ENCODE data around the gene DYRK1A. TPM values are rescaled to one million over a fixed set of nuclear protein-coding genes. Genes with fewer than 3 reads are reported as not detected.
"Not testable (repeated sequence)": the region's sequence is repeated elsewhere in the genome, so short reads cannot be mapped to it uniquely, and the experiment has no call there.

Gene DYRK1A
- total and polyA plus RNA-seq, 11 donors = 24.5 to 96.6 (median 69.0) TPM

GRCh38 chr21:37521658-37522057 is 155.1 kb downstream of the DYRK1A start:
- no peak for TF ChIP-seq CTCF (IDR thresholded peaks at IDR 0.05)
- no peak for TF ChIP-seq POLR2A (IDR thresholded peaks at IDR 0.05)
- H3K27ac ChIP-seq = no peak overlapping the region
- peaks cover 0 to 13% (median 4%) of the 10 kb centered on the region in 9 donors for H3K36me3 ChIP-seq
- WGBS, 4 donors = 76 to 80% (median 78%) methylated on average over 7 of the region's 7 CpGs
- intact Hi-C loops (cut with DNase I) = no loop called here
- no peaks in the 10 kb centered on the region for H3K9me3 ChIP-seq
- H3K4me1 ChIP-seq = peaks cover 0 to 17% (median 0%) of the 10 kb centered on the region in 12 donors
- H3K4me3 ChIP-seq = no peak overlapping the region
- DNase-seq (no peak), ATAC-seq (no peak)
- no peaks in the 10 kb centered on the region for H3K27me3 ChIP-seq

GRCh38 chr21:37522641-37523295 is 156.2 kb downstream of the DYRK1A start:
- intact Hi-C loops (cut with DNase I) = no loop called here
- 86 to 94% (median 88%) methylated on average over 10 of the region's 10 CpGs for WGBS, 4 donors
- H3K36me3 ChIP-seq = peaks cover 0 to 3% (median 0%) of the 10 kb centered on the region in 9 donors
- H3K4me1 ChIP-seq = peaks cover 0 to 17% (median 0%) of the 10 kb centered on the region in 12 donors
- H3K4me3 ChIP-seq = no peak overlapping the region
- no peak overlapping the region for H3K27ac ChIP-seq
- DNase-seq (no peak), ATAC-seq (no peak)
- H3K27me3 ChIP-seq = no peaks in the 10 kb centered on the region
- TF ChIP-seq CTCF (IDR thresholded peaks at IDR 0.05) = no peak
- TF ChIP-seq POLR2A (IDR thresholded peaks at IDR 0.05) = no peak
- no peaks in the 10 kb centered on the region for H3K9me3 ChIP-seq

GRCh38 chr21:37524944-37525343 is 158.4 kb downstream of the DYRK1A start:
- ATAC-seq; DNase-seq; H3K27me3 ChIP-seq; H3K9me3 ChIP-seq; intact Hi-C loops (cut with DNase I); H3K27ac ChIP-seq; H3K4me1 ChIP-seq; H3K4me3 ChIP-seq; H3K36me3 ChIP-seq: not testable (repeated sequence)
- WGBS, 4 donors = 92 to 96% (median 93%) methylated on average over 5 of the region's 5 CpGs

- Histone ChIP-seq H3K4me1 (peaks cover 0 to 6% (median 3%) of the 10 kb centered on the region in 12 donors), H3K9me3 (no peaks in the 10 kb centered on the region), H3K36me3 (no peaks in the 10 kb centered on the region), H3K27ac (no peak overlapping the region), H3K27me3 (peaks cover 0 to 5% (median 0%) of the 10 kb centered on the region in 9 donors), H3K4me3 (no peak overlapping the region)
- TF ChIP-seq POLR2A (IDR thresholded peaks at IDR 0.05) (no peak), CTCF (IDR thresholded peaks at IDR 0.05) (no peak)
- DNase-seq = no peak
- ATAC-seq = no peak
- intact Hi-C loops (cut with DNase I) = no loop called here
- 86 to 98% (median 93%) methylated on average over 2 of the region's 2 CpGs for WGBS, 4 donors
These were observed 159.2 kb downstream of the DYRK1A start for GRCh38 chr21:37525810-37526209.

GRCh38 chr21:37527103-37527502 is 160.5 kb downstream of the DYRK1A start:
- peaks cover 0 to 13% (median 0%) of the 10 kb centered on the region in 9 donors for H3K27me3 ChIP-seq
- intact Hi-C loops (cut with DNase I) = no loop called here
- peaks cover 0 to 17% (median 9%) of the 10 kb centered on the region in 12 donors for H3K4me1 ChIP-seq
- no peak overlapping the region for H3K4me3 ChIP-seq
- no peak for TF ChIP-seq CTCF (IDR thresholded peaks at IDR 0.05)
- TF ChIP-seq POLR2A (IDR thresholded peaks at IDR 0.05) = no peak
- no peak overlapping the region for H3K27ac ChIP-seq
- DNase-seq (no peak), ATAC-seq (no peak)
- H3K9me3 ChIP-seq = no peaks in the 10 kb centered on the region
- WGBS, 4 donors = 69 to 93% (median 72%) methylated on average over 6 of the region's 6 CpGs
- no peaks in the 10 kb centered on the region for H3K36me3 ChIP-seq

Data from heart left ventricle (tissue), 16 donors.